ENCODE data around the gene CATSPERZ. TPM values are rescaled to one million over a fixed set of nuclear protein-coding genes. Genes with fewer than 3 reads are reported as not detected.

The CATSPERZ gene
- total and polyA plus RNA-seq, 2 of the 13 experiments (the other 11 are each of a cell fraction or from before 2014, with no cell fraction given) = 0.22 to 0.48 TPM

- H3K4me1 ChIP-seq (ENCODE audit: insufficient read depth, low read length) = peaks cover 22% of the 10 kb centered on the region
- no peaks in the 10 kb centered on the region for H3K9me3 ChIP-seq (ENCODE audit: low read length)
- no peaks in the 10 kb centered on the region for H4K20me1 ChIP-seq (ENCODE audit: insufficient read depth, low read length)
- no peak overlapping the region for H2AFZ ChIP-seq (ENCODE audit: low read length)
- peaks cover 10% of the 10 kb centered on the region for H3K79me2 ChIP-seq (ENCODE audit: insufficient read depth, low read length)
- peaks cover 1 to 13% of the 10 kb centered on the region in 2 experiments; a peak in 4 of 5 replicates for H3K36me3 ChIP-seq (replicated peaks in 1 of 2; ENCODE audit: control insufficient read depth in 1 of 2, insufficient read depth in 2 of 2, low read length in 2 of 2)
- H3K4me3 ChIP-seq (replicated peaks in 1 of 3; ENCODE audit: insufficient read depth in 1 of 3, low read depth in 2 of 3, low read length in 3 of 3) = no peak overlapping the region
- no peak for DNase-seq (ENCODE audit: low spot score)
- 91% methylated on average over 20 of the region's 27 CpGs for WGBS (ENCODE audit: low lambda C conversion rate)
- CTCF ChIA-PET (ENCODE audit: low intra/inter-chr PET ratio, low total read pairs) = no interaction called here
- no peaks in the 10 kb centered on the region for H3K27me3 ChIP-seq (ENCODE audit: control insufficient read depth in 1 of 2, insufficient read depth in 2 of 2, low read length in 2 of 2)
- in situ Hi-C loops (cut with HindIII; ENCODE audit: extremely low pct_ligation_motif_present, low pct_unique_long_range_greater_than_20kb) (no loop called here), intact Hi-C loops (cut with micrococcal nuclease; ENCODE audit: unreplicated experiment) (no loop called here)
- no peak for FAIRE-seq
- peak overlapping the region; percentile 95; the same call in 1 of the 2 replicates for H3K4me2 ChIP-seq (ENCODE audit: low read depth, low read length)
- POLR2A ChIA-PET = interaction anchor here (0.7 to 5.9 kb wide), 6 partner anchors 15 to 63 kb away, joined by 3 to 113 read pairs (median 8); partner anchors contain the start of genes BAD, ESRRA, FKBP2 and PPP1R14B
- TF ChIP-seq TEF (CRISPR knock-in tag; IDR thresholded peaks at IDR 0.05) (no peak), AGO2 (optimal IDR thresholded peaks at IDR 0.05; ENCODE audit: low read depth, low read length) (peak; percentile 56), ZNF143 (CRISPR knock-in tag; IDR thresholded peaks at IDR 0.05) (0 out of 2 replicates have a peak, but pooled peaks have one; percentile 7), FOXA3 (CRISPR knock-in tag; IDR thresholded peaks at IDR 0.05) (no peak), RFX5 (IDR thresholded peaks at IDR 0.05; ENCODE audit: low read depth, low read length) (no peak), PHF21A (CRISPR knock-in tag; IDR thresholded peaks at IDR 0.05) (no peak), KDM6A (CRISPR knock-in tag; IDR thresholded peaks at IDR 0.05; ENCODE audit: low read depth) (no peak), BCL6 (CRISPR knock-in tag; IDR thresholded peaks at IDR 0.05) (no peak)
- BruUV-seq (replicated peaks) = no TSS peak
- H3K9ac ChIP-seq (ENCODE audit: insufficient read depth, low read depth, low read length) = peak overlapping the region; percentile 75; the same call in 1 of the 2 replicates
- H3K27ac ChIP-seq (ENCODE audit: extremely low read length, insufficient read depth, low read length) = no peak overlapping the region
- no peak for ATAC-seq
Observed at GRCh38 chr11:64267207-64267945, 32.8 kb upstream of the CATSPERZ start.

All from HepG2 (cell line).